UCSD-AML1 (cell line): ENCODE measurements around the gene CORIN.
"Not testable (repeated sequence)": the region's sequence is repeated elsewhere in the genome, so short reads cannot be mapped to it uniquely, and the experiment has no call there.

Experiments used
- DNase-seq: peaks from one replicate; lab custom pipeline; 2025; ENCODE audit not compliant: unreplicated experiment; lab: John Stamatoyannopoulos, UW

CORIN gene

GRCh38 chr4:47721892-47722575 is 115.8 kb downstream of the CORIN start:
- no peak for DNase-seq

- DNase-seq, result no peak
These were observed 116.4 kb downstream of the CORIN start for GRCh38 chr4:47721485-47721884.

- DNase-seq, result no peak
These were observed 117.1 kb downstream of the CORIN start for GRCh38 chr4:47720787-47721186.

- no peak for DNase-seq
These were observed 118.3 kb downstream of the CORIN start for GRCh38 chr4:47719576-47719975.

GRCh38 chr4:47718696-47719095 is 119.2 kb downstream of the CORIN start:
- no peak for DNase-seq

GRCh38 chr4:47717188-47717587 is 120.7 kb downstream of the CORIN start:
- no peak for DNase-seq

- no peak for DNase-seq
These were observed 122.0 kb downstream of the CORIN start for GRCh38 chr4:47715716-47716416.

- no peak for DNase-seq
These were observed 123.6 kb downstream of the CORIN start for GRCh38 chr4:47714269-47714668.

- DNase-seq, result no peak
These were observed 124.6 kb downstream of the CORIN start for GRCh38 chr4:47713129-47713834.

- DNase-seq, result no peak
These were observed 126.2 kb downstream of the CORIN start for GRCh38 chr4:47711646-47712045.

- no peak for DNase-seq
These were observed 126.7 kb downstream of the CORIN start for GRCh38 chr4:47711183-47711582.

- not testable (repeated sequence) for DNase-seq
These were observed 131.5 kb downstream of the CORIN start for GRCh38 chr4:47706352-47706751.

- DNase-seq, result no peak
These were observed 132.4 kb downstream of the CORIN start for GRCh38 chr4:47705326-47705981.

- DNase-seq, result peak; percentile 32
These were observed 133.1 kb downstream of the CORIN start for GRCh38 chr4:47704693-47705325.

GRCh38 chr4:47703956-47704355 is 133.9 kb downstream of the CORIN start:
- no peak for DNase-seq

GRCh38 chr4:47703008-47703407 is 134.9 kb downstream of the CORIN start:
- DNase-seq, result no peak

GRCh38 chr4:47701286-47701685 is 136.6 kb downstream of the CORIN start:
- no peak for DNase-seq

GRCh38 chr4:47698837-47699236 is 139.0 kb downstream of the CORIN start:
- no peak for DNase-seq

- DNase-seq, result no peak
These were observed 141.0 kb downstream of the CORIN start for GRCh38 chr4:47696823-47697222.

GRCh38 chr4:47695260-47695659 is 142.6 kb downstream of the CORIN start:
- no peak for DNase-seq

- no peak for DNase-seq
These were observed 143.5 kb downstream of the CORIN start for GRCh38 chr4:47694322-47694721.
